AG04450 (cell line): ENCODE data around the gene MAL. TPM values are rescaled to one million over a fixed set of nuclear protein-coding genes. Genes with fewer than 3 reads are reported as not detected.

Source experiments
- CTCF ChIA-PET: fragments of 300-600, 350-600 bp; formaldehyde crosslinking; extraction: SDS; loops from one replicate; lab custom pipeline; 2022; ENCODE audit warnings: antibody characterized with exemption, inconsistent platforms; lab: Charles Lee
- POLR2A ChIA-PET: fragments of 350-600 bp; formaldehyde crosslinking; extraction: SDS; loops from one replicate; lab custom pipeline; 2021; ENCODE audit warnings: antibody characterized with exemption, inconsistent platforms; lab: Yijun Ruan, JAX
- DNase-seq: peaks from one replicate; pipeline ENCODE4 v3.0.0-alpha.2; 2011; ENCODE audit warnings: low read depth, low spot score
- H3K27ac ChIP-seq: one replicate; pipeline ENCODE4 v1.5.1; 2012; ENCODE audit warnings: low read depth, low read length, control low read depth
- H3K27me3 ChIP-seq: one replicate; pipeline ENCODE4 v1.6.0; 2012; ENCODE audit warnings: low read length; ENCODE audit not compliant: control insufficient read depth, insufficient read depth
- H3K4me3 ChIP-seq: 2 replicates; pipeline ENCODE4 v1.5.1; 2011; ENCODE audit warnings: mild to moderate bottlenecking, low read depth, low read length, control low read depth
- H3K9me3 ChIP-seq: 2 replicates; pipeline ENCODE4 v1.5.1; 2012; ENCODE audit warnings: low read length; ENCODE audit not compliant: control insufficient read depth, insufficient read depth
- CTCF ChIP-seq: IDR thresholded peaks from 2 replicates; pipeline ENCODE4 v1.5.1; 2011; ENCODE audit warnings: low read depth, low read length, control low read depth, inconsistent platforms
- polyA plus RNA-seq: library from polyadenylated mRNA; depleted of rRNA; stranded (reverse); fragments of >200 nt; gene quantifications from 2 replicates; pipeline ENCODE4 v1.2.3, GENCODE V29; 2011

The MAL gene
- polyA plus RNA-seq, 1 experiment, result not detected

DNA sequence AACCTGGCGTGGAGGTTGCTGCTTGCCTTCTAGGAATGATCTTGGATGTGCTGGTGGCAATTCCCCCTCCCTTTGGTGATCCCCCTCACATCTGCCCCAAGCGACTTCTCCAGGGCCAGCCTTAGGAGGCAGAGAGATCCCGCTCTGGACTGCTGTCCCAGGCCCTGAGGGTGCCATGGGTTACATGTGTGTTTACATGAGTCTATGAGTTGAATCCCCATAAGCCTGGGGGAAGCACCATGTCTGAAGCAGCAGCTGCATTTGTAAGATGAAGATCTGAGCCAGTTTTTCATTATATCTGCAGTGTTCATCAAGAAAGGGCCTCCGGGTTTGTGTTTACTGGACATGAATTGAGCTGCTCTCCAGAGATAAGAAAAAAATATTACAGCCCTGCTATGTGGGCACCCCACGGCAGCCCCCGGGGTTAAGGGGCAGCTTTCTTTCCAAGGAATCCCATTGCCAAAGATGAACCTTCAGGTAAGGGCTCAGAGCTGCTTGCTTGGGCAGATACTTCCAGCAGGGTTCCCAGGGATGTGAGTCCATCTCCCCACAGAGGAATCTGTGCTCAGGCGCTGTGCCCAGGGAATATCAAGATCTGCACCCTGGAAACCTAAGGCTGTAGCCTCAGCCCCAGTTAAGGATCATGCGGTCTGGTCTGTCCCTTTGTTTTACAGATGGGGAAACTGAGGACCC is 50.1 kb downstream of the MAL start:
- POLR2A ChIA-PET, result no interaction called here
- TF ChIP-seq CTCF, result no peak

GRCh38 chr2:95076705-95077529 is 51.4 kb downstream of the MAL start:
- CTCF ChIA-PET, result interaction anchor here (0.8 to 6.0 kb wide), 18 partner anchors 8 to 91 kb away, joined by 3 to 72 read pairs (median 6); partner anchors contain the start of gene MRPS5
- no peak for DNase-seq
- no peak overlapping the region for H3K27ac ChIP-seq
- H3K27me3 ChIP-seq, result peaks cover 21% of the 10 kb centered on the region
- H3K4me3 ChIP-seq, result peak overlapping the region; percentile 58
- peak; percentile 88 for TF ChIP-seq CTCF
- POLR2A ChIA-PET, result no interaction called here
- H3K9me3 ChIP-seq, result no peaks in the 10 kb centered on the region; the same call in 1 of the 2 replicates

More for the DNA sequence above, 50.1 kb downstream of the MAL start:
- Histone ChIP-seq H3K9me3 (no peaks in the 10 kb centered on the region; the same call in 1 of the 2 replicates), H3K27ac (no peak overlapping the region), H3K4me3 (no peak overlapping the region), H3K27me3 (peaks cover 24% of the 10 kb centered on the region)
- no peak for DNase-seq
- CTCF ChIA-PET, result interaction anchor here (1.0 to 6.0 kb wide), 15 partner anchors 7 to 89 kb away, joined by 3 to 42 read pairs (median 6); no protein-coding TSS in a partner anchor

- no peak for DNase-seq
- peaks cover 19% of the 10 kb centered on the region for H3K27me3 ChIP-seq
- CTCF ChIA-PET, result interaction anchor here (1.4 to 6.0 kb wide), 6 partner anchors 9 to 54 kb away, joined by 5 to 72 read pairs (median 18); no protein-coding TSS in a partner anchor
- TF ChIP-seq CTCF, result no peak
- H3K9me3 ChIP-seq, result no peaks in the 10 kb centered on the region; the same call in 1 of the 2 replicates
- no peak overlapping the region for H3K27ac ChIP-seq
- no peak overlapping the region for H3K4me3 ChIP-seq
- POLR2A ChIA-PET, result no interaction called here
These were observed 52.0 kb downstream of the MAL start for GRCh38 chr2:95077530-95077825.

- POLR2A ChIA-PET, result interaction anchor here (0.7 kb wide), 1 partner anchor 11 kb away, joined by 6 read pairs; no protein-coding TSS in a partner anchor
- Histone ChIP-seq H3K27ac (no peak overlapping the region), H3K9me3 (no peaks in the 10 kb centered on the region; the same call in 1 of the 2 replicates), H3K4me3 (no peak overlapping the region), H3K27me3 (peaks cover 19% of the 10 kb centered on the region)
- CTCF ChIA-PET, result interaction anchor here (0.7 to 6.0 kb wide), 12 partner anchors 10 to 247 kb away, joined by 3 to 72 read pairs (median 7); no protein-coding TSS in a partner anchor
- DNase-seq, result no peak
- no peak for TF ChIP-seq CTCF
These were observed 52.5 kb downstream of the MAL start for GRCh38 chr2:95077861-95078603.
